ENCODE results near the gene DYSF. TPM values are rescaled to one million over a fixed set of nuclear protein-coding genes. Genes with fewer than 3 reads are reported as not detected.

Gene DYSF
- polyA plus RNA-seq, 1 experiment = 1.3 TPM

DNA sequence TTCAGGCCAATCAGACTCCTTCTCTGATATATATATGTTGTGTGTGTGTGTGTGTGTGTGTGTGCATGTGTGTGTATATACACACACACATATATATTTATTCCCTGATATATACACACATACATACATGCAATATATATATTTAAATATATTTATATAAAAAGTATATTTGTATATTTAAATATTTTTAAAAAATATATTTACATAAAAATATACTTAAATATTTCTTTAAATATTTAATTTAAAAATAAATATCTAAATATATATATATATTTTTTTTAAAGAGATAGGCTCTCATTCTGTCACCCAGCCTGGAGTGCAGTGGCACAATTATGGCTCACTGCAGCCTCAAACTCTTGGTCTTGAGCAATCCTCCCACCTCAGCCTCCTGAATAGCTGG lies 281.3 kb downstream of the DYSF start:
- POLR2A ChIA-PET = no interaction called here
- Histone ChIP-seq H3K27me3 (ENCODE audit: control insufficient read depth, insufficient read depth, low read length) (peaks cover 15% of the 10 kb centered on the region), H3K4me3 (ENCODE audit: low read depth, low read length) (no peak overlapping the region), H3K36me3 (ENCODE audit: control insufficient read depth, insufficient read depth, low read length) (no peaks in the 10 kb centered on the region)
- CTCF ChIA-PET = no interaction called here
- no peak for DNase-seq (ENCODE audit: low read depth)
- TF ChIP-seq, protein P1, sequence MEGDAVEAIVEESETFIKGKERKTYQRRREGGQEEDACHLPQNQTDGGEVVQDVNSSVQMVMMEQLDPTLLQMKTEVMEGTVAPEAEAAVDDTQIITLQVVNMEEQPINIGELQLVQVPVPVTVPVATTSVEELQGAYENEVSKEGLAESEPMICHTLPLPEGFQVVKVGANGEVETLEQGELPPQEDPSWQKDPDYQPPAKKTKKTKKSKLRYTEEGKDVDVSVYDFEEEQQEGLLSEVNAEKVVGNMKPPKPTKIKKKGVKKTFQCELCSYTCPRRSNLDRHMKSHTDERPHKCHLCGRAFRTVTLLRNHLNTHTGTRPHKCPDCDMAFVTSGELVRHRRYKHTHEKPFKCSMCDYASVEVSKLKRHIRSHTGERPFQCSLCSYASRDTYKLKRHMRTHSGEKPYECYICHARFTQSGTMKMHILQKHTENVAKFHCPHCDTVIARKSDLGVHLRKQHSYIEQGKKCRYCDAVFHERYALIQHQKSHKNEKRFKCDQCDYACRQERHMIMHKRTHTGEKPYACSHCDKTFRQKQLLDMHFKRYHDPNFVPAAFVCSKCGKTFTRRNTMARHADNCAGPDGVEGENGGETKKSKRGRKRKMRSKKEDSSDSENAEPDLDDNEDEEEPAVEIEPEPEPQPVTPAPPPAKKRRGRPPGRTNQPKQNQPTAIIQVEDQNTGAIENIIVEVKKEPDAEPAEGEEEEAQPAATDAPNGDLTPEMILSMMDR (IDR thresholded peaks at IDR 0.05; ENCODE audit: insufficient read depth, low read depth, low read length) = no peak

DNA sequence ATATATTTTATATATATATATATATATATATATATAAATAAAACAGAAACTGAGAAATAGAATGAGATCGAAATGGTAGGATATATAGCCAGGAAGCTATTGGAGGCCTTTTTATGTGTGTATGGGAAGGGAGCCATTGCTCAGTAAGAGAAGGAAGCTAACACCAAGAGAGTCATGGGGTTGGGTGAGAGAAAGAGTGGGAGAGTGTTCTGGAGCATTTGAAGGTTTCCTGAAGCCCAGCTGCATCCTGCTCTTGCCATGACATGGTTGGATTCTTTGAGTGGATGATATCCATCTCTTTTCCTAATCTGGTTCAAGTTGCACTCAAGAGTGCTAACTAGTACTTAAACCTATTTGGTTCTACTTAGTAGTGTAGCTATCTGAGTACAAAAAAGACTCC lies 282.3 kb downstream of the DYSF start:
- no peaks in the 10 kb centered on the region for H3K36me3 ChIP-seq (ENCODE audit: control insufficient read depth, insufficient read depth, low read length)
- POLR2A ChIA-PET = no interaction called here
- no peak for DNase-seq (ENCODE audit: low read depth)
- H3K4me3 ChIP-seq (ENCODE audit: low read depth, low read length) = no peak overlapping the region
- TF ChIP-seq, protein P1 (IDR thresholded peaks at IDR 0.05; ENCODE audit: insufficient read depth, low read depth, low read length) = no peak
- peaks cover 12% of the 10 kb centered on the region for H3K27me3 ChIP-seq (ENCODE audit: control insufficient read depth, insufficient read depth, low read length)
- CTCF ChIA-PET = interaction anchor here (1.1 kb wide), 1 partner anchor 125 kb away, joined by 3 read pairs; no protein-coding TSS in a partner anchor

Other genes with a start within 250 kb of the DYSF start
- 0.11 and 0.29 TPM in 2 replicates for gene PAIP2B, start 226.5 kb upstream of the DYSF start, polyA plus RNA-seq (2011; rRNA removed)
- gene ZNF638, start 121.8 kb upstream of the DYSF start, polyA plus RNA-seq (2011; rRNA removed) = 44.8 and 75.2 TPM in 2 replicates